ENCODE data around the gene BCAS4. TPM values are rescaled to one million over a fixed set of nuclear protein-coding genes. Genes with fewer than 3 reads are reported as not detected.

The BCAS4 gene
- total RNA-seq, 1 donor from 2014 or later = 3.9 TPM

DNA sequence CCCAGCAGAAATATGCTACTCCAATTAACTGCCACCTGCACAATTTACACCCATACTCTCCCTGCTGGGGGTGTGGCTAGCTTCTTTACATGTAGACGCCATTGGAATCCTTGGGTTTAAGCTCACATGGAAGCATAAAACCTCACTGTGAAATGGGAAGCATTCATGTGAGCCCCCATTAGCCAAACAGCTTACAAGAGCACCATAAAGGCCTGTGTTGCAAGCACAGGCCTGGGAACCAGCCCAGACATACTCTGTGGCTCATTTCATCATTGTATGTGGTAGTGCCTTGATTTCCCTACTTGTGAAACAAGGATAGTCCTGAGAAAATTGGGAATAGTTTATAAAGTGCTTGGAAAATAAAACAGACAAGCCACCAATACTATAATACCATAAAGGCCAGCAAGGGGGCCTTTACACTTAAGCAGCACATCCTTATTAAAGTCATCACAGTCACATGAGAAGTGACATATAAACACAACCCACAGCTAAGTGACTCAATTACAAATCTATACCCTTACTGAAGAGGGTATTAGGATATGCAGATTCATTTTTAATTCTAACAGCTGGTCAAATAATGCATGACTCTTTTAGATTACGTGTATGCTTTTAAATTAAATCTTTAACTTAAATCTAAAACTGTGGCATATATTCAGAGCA lies 129.5 kb downstream of the BCAS4 start:
- TF ChIP-seq, protein P1, sequence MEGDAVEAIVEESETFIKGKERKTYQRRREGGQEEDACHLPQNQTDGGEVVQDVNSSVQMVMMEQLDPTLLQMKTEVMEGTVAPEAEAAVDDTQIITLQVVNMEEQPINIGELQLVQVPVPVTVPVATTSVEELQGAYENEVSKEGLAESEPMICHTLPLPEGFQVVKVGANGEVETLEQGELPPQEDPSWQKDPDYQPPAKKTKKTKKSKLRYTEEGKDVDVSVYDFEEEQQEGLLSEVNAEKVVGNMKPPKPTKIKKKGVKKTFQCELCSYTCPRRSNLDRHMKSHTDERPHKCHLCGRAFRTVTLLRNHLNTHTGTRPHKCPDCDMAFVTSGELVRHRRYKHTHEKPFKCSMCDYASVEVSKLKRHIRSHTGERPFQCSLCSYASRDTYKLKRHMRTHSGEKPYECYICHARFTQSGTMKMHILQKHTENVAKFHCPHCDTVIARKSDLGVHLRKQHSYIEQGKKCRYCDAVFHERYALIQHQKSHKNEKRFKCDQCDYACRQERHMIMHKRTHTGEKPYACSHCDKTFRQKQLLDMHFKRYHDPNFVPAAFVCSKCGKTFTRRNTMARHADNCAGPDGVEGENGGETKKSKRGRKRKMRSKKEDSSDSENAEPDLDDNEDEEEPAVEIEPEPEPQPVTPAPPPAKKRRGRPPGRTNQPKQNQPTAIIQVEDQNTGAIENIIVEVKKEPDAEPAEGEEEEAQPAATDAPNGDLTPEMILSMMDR (IDR thresholded peaks at IDR 0.05) = no peak
- DNase-seq (no peak), ATAC-seq (no peak)
- Histone ChIP-seq H3K4me1 (peaks cover 89% of the 10 kb centered on the region), H3K27ac (no peak overlapping the region), H3K4me3 (no peak overlapping the region), H3K36me3 (peaks cover 17% of the 10 kb centered on the region), H3K9me3 (no peaks in the 10 kb centered on the region), H3K27me3 (ENCODE audit: low read depth) (no peaks in the 10 kb centered on the region)
- intact Hi-C loops (cut with DNase I) = no loop called here

DNA sequence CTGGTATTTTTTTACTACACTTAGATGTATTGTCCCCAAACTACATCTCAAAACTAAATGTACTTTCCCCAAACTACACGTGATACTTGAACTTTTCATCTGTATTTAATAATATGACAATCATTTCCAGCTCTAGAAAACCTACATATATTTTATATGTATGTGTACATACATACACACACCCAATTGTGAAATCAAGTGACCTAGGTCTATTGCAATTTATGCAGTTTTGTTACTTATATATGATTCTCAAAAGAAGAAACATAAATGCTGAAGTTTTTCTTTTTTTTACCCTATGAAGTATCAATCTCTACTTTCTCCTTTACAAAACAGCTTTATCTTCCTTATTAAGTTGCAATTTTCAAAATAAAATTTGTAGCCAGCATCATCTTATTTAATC lies 131.7 kb downstream of the BCAS4 start:
- Histone ChIP-seq H3K27ac (no peak overlapping the region), H3K27me3 (ENCODE audit: low read depth) (no peaks in the 10 kb centered on the region), H3K36me3 (peaks cover 16% of the 10 kb centered on the region), H3K9me3 (no peaks in the 10 kb centered on the region), H3K4me1 (peaks cover 71% of the 10 kb centered on the region), H3K4me3 (no peak overlapping the region)
- intact Hi-C loops (cut with DNase I) = no loop called here
- no peak for ATAC-seq
- TF ChIP-seq, protein P1 (IDR thresholded peaks at IDR 0.05) = no peak
- DNase-seq = no peak

Other genes with a start within 250 kb of the BCAS4 start
- 11.0 TPM for gene RIPOR3, start 103.5 kb upstream of the BCAS4 start, total RNA-seq
- gene PARD6B, start 63.5 kb upstream of the BCAS4 start, total RNA-seq = 32.5 TPM
- 58.3 TPM for gene ADNP, start 136.4 kb downstream of the BCAS4 start, total RNA-seq
- 31.2 TPM for gene DPM1, start 163.5 kb downstream of the BCAS4 start, total RNA-seq
- gene MOCS3, start 163.8 kb downstream of the BCAS4 start, total RNA-seq = 4.7 TPM
- not detected for gene KCNG1, start 228.0 kb downstream of the BCAS4 start, total RNA-seq

Measured in lower lobe of right lung (tissue), 2 donors.